GM21723 (cell line): ENCODE measurements around the gene MICA.
"Not testable (repeated sequence)": the region's sequence is repeated elsewhere in the genome, so short reads cannot be mapped to it uniquely, and the experiment has no call there.

Source experiments
- ATAC-seq: cut with Tn5 transposase; IDR thresholded peaks from one replicate; pipeline ENCODE4 v1.9.1; 2021; ENCODE audit warnings: mild to moderate bottlenecking, moderate library complexity; ENCODE audit not compliant: unreplicated experiment

Gene MICA

GRCh38 chr6:31379850-31380249, 23.5 kb upstream of the MICA start:
- no peak for ATAC-seq

- ATAC-seq = no peak
These were observed 21.7 kb upstream of the MICA start for GRCh38 chr6:31381666-31382065.

- no peak for ATAC-seq
These were observed 20.2 kb upstream of the MICA start for GRCh38 chr6:31383149-31383548.

GRCh38 chr6:31385041-31385440, 18.4 kb upstream of the MICA start:
- no peak for ATAC-seq

- ATAC-seq = no peak
These were observed 17.3 kb upstream of the MICA start for GRCh38 chr6:31386099-31386498.

GRCh38 chr6:31386977-31387376, 16.4 kb upstream of the MICA start:
- no peak for ATAC-seq

GRCh38 chr6:31388916-31389801, 14.2 kb upstream of the MICA start:
- not testable (repeated sequence) for ATAC-seq

GRCh38 chr6:31389802-31390132, 13.6 kb upstream of the MICA start:
- ATAC-seq = not testable (repeated sequence)

- no peak for ATAC-seq
These were observed 9.5 kb upstream of the MICA start for GRCh38 chr6:31393932-31394331.

GRCh38 chr6:31394381-31394780, 9.0 kb upstream of the MICA start:
- no peak for ATAC-seq

- no peak for ATAC-seq
These were observed 7.6 kb upstream of the MICA start for GRCh38 chr6:31395832-31396231.

GRCh38 chr6:31396422-31397152, 6.8 kb upstream of the MICA start:
- ATAC-seq = no peak

- not testable (repeated sequence) for ATAC-seq
These were observed 6.3 kb upstream of the MICA start for GRCh38 chr6:31397153-31397499.

GRCh38 chr6:31397901-31398525, 5.4 kb upstream of the MICA start:
- ATAC-seq = no peak

GRCh38 chr6:31399589-31400466, 3.6 kb upstream of the MICA start:
- ATAC-seq = peak; percentile 38

GRCh38 chr6:31400467-31401289, 2.7 kb upstream of the MICA start:
- ATAC-seq = peak; percentile 38

GRCh38 chr6:31401403-31401802, 2.0 kb upstream of the MICA start:
- no peak for ATAC-seq

GRCh38 chr6:31402324-31403282, 792 bp upstream of the MICA start:
- ATAC-seq = peak; percentile 5

GRCh38 chr6:31404061-31404364, 618 bp downstream of the MICA start:
- not testable (repeated sequence) for ATAC-seq
